ENCODE measurements around the gene MICALL1.

GRCh38 chr22:37912171-37912570, 6.1 kb downstream of the MICALL1 start:
- no peak for TF ChIP-seq CTCF (IDR thresholded peaks at IDR 0.05; ENCODE audit: low read depth, low read length, poor library complexity, severe bottlenecking)
- TF ChIP-seq EZH2phosphoT487 (IDR thresholded peaks at IDR 0.05; ENCODE audit: borderline replicate concordance, low read length) = no peak
